GM18508 (cell line): ENCODE measurements around the gene TNFRSF11A.
A peak's percentile ranks its signal among the peaks of the same experiment; 100 is the strongest.

Experiments used
- ATAC-seq: cut with Tn5 transposase; IDR thresholded peaks from one replicate; pipeline ENCODE4 v1.9.1; 2021; ENCODE audit warnings: moderate number of reproducible peaks; ENCODE audit not compliant: insufficient read depth, unreplicated experiment

The TNFRSF11A gene

DNA sequence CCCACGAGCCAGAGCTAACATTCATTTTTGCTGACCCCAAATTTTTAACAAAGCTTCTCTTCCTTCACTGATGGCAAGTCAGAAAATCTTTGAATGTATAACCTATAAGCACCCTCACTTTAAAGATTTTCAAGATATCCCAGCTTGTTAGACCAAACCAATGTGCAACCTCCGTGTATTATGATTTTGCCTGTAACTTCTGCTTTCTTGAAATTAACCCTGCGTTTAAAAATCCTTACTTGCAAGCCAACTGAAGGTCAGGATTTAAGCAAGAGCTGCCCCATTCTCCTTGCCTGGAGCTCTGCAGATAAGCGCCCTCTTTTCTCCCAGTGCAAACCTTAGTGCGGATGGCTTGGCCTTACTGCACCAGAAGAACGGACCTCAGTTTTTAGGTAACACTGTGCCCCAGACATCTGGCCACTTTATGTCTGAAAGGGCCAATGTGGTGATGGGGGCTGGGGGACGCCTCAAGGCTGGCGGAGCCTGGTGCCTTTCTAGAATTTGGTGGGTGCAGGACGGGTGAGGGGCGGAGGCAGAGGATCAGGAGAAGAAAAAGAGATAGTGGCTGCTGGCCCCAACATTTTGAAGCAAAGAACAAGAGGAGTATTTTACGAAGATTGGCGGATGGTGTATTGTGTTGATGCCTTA lies 805 bp upstream of the TNFRSF11A start:
- no peak for ATAC-seq

DNA sequence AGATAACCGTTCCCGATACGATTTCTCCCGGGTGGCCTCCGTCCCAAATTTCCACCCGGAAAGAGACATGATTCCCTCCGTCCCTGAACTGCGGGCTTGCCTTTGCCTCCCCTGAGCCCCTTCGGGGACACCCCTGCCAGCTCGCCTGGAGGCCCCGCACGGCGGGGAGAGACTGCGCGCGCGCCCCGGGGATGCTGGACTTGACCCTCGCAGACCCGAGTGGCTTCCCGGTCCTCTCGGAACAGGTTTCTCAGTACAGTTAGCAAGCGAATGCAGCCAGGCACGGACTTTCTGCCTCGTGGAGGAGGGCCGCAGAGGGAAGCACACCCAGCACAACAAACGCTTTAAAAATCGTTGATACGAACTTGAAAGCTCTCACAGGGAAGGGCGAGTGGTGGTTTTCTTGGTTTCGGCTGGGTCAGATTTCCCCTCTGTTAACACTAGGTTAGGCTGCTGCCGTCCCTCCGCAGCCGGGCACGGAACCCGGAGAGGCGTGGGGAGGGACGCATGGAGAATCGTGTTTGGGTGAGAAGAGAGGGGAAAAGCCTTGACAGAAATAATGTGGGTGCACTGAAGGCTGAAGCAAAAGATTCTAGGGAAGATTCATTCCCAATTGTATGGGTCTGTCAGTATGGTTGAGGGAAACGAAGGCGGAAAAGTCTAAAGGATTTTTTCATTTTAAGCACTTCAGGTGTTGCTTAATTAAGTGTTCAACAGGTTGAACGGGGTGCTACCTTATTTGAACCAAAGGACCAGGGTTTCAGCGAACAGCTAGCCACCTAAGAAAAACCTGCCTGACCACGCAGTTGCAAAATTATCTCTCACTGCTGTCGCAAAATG lies 916 bp downstream of the TNFRSF11A start:
- no peak for ATAC-seq

DNA sequence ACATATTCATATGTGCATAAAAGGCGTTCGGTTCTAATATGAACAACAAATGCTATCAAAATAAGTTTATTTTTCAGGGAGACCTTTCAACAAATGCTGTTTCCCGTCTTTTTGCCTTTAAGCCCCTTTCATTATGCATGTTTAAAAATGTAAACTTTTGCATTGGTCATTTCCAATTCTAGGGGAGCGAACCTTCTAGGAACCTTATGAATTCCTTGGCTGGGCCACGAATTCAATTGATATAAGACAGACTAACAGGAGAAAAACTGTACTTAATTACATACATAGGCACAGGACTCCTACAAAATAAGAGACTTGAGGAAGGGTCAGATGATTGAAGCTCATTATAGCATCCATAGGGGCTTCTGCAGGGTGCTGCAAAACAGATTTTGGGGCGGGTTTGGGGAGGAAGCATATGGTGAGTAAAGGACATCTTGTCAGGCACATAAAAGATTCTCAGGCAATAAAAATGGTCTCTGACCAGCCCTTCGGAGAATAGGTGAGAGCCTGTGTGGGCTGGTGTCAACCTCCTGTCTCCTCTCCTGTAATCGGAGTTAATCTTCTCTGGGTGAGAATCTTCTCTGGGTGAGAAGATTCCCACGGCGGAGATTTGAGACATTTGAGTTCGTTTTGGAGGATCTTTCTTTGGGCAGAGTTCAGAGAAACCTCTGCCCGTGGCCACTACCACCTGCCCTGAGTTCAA lies 1.7 kb downstream of the TNFRSF11A start:
- no peak for ATAC-seq

- ATAC-seq, result no peak
Observed at GRCh38 chr18:62327977-62328376, 2.9 kb downstream of the TNFRSF11A start.

DNA sequence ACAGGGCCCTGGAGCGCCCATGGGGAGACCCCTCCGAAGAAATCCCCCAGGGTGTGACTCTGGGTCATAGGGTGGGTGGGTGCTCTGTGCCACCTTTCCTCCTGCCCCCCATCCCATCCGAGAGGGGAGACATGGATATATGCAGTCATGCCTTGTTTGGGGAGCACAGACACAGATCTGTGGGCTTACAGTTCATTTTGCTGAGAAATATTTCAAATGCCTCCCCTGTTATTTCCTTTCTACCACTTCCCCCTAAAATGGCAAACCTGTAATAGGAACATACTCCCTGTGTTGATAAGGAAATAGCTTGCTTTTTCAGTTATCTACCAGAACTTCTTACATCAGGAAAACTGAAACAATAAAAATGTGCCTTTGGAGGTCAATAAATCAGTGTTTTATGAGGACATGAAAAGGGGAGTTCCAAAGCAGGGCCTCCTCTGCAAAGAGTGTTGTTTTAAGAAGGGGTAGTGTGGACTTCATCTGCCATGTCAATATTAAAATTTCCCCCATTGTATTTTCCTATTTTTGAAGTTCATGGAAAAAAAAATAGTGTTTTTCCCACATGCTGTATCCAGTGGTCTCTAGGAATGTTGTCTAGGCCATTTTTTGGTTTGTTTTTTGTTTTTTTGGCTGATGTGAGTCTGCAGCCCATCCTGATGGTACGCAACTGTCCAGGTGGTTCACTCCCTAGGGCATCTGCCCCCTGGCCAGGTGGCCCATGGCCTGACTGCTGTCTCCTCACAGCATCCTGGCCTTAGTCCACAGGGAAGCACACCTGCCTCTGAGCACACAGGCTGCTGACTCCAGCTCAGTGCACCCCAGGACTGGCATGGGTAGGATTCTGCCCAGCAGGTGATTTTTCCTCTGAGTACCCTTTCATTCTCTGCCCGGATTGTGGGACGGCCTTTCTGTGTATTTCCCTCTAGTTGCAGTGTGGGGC lies 3.7 kb downstream of the TNFRSF11A start:
- no peak for ATAC-seq

GRCh38 chr18:62329691-62330454 lies 4.8 kb downstream of the TNFRSF11A start:
- peak; percentile 35 for ATAC-seq

- ATAC-seq, result no peak
Observed at GRCh38 chr18:62330650-62331049, 5.5 kb downstream of the TNFRSF11A start.

GRCh38 chr18:62331581-62332356 lies 6.7 kb downstream of the TNFRSF11A start:
- ATAC-seq, result no peak

DNA sequence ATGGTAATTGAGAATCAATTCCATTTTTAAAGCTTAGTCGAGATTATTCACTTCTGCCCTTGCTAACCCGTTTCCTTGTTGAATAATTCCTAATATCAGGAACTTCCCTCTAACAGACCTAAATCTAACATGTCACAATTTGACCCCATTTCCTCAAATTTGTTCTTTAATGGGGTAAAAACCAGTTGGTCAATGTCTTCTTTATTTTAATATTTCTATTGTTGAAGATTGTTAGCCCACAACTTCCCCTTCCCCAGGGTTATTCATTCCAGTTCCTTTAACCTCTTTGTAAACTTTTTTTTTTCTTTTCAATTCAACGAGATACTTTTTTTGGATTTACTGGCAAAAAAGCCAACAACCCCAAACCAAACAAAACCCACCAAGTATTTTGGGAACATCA lies 7.3 kb downstream of the TNFRSF11A start:
- no peak for ATAC-seq

DNA sequence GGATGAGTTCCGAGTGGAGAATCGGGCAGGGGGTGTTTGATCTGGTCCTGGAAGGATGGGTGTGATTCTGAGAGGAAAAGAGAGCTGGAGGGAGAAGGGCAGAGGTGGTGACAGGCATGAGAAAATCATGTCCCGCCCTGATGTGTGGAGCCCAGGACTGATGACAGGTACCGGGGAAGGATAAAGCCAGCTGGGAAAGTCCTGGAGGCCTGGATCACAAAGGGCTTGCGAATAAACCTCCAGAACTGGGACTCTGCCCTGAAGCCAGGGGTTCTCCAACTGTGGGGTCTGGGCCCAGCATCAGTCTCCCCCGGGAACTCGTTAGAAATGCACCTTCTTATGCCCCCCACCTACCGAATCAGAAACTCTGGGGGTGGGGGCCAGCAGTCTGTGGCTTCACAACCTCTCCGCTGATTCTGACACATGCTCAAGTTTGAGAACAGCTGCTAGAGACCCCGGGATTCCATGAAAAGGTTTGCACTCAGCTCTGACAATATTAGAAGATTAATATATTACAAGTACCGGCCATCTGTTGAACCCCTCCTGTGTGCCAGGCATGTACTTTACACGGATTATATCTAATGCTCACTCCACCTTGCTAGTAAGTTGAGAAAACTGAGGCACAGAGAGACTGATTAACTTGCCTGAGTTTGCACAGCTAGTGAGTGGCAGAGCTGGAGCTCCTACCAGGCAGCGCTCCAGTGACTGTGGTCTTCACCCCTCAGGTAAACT lies 8.0 kb downstream of the TNFRSF11A start:
- no peak for ATAC-seq

GRCh38 chr18:62334120-62334519 lies 9.0 kb downstream of the TNFRSF11A start:
- ATAC-seq, result no peak

DNA sequence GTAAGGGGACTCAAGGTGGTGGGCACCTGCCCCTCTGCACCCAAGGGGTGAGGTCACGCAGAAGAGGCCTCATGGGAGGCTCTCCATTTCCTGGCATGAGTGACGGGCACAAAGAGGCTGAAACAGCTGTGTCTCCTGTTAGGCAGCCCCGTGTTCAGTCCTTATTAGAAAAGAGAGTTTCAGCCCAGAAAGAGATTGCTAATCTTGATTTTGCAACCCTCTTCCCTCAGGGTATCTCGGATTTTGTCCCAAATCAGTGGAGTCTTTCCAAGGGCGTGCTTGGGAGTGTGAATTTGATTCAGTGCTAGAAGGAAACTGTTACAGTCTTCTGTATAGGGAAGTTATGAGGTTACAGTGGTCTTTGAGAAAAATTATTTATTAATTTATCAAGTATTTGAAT lies 10.4 kb downstream of the TNFRSF11A start:
- no peak for ATAC-seq

DNA sequence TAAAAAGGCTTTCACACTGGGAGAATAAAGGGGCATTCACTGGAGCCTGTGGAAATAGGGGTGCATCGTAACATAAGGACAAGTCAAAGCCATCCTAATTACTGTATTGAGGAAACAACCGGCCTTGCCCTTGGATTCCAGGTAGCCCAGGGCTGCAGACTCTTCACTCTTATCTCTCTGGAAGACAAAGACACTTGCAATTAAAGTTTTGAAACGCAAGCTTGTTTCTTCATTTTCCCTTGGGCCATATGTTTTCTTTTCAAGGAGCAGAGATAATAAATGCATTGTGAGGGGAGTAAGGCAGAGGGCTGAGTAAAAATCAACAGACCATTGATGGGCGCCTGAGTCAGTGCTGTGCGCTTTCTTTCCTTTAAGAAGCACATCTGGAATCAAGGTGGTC lies 11.5 kb downstream of the TNFRSF11A start:
- no peak for ATAC-seq

DNA sequence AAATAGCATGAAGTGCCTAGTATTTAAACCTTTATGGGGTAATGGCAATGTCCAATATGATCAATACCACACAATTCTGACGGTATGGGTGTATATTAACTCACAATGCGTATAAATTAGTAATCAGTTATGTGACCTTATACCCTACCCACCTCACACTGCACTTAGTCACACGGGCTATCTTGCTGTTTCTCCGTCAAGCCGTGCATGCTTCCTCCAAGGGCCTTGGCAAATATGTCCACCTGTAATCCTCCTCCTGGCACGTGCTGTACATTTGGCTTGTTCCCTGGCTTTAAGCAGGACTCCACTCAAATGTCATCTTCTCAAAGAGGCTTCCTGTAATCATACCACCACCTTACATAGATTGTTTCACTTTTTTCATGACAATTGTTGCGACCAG lies 12.2 kb downstream of the TNFRSF11A start:
- no peak for ATAC-seq

DNA sequence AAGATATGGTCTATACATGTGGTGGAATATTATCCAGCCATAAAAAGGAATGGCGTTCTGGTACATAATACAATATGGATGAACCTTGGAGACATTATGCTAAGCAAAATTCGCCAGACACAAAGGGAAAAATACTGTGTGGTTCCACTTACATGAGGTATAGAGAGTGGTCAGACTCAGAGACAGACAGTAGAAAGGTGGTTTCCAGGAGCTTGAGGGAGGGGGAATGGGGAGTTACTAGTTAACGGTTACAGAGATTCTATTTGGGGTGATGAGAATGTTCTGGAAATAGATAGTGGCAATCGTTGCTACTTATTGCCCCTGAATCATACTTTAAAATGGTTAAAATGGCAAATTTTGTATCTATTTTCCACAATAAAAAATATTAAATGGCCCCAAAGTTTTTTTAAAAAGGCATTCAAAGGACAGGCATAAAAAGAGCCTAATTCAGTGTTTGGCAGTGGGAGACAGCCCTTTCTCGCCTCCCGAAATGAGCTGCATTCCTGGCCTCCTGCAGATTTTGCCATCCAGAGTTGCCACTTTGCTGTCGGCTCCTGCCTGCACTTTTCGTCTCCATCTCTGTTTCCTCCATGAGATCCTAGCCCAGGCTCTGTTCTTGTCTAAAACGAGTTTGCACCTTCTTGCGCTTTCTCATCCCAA lies 13.5 kb downstream of the TNFRSF11A start:
- peak; percentile 47 for ATAC-seq

DNA sequence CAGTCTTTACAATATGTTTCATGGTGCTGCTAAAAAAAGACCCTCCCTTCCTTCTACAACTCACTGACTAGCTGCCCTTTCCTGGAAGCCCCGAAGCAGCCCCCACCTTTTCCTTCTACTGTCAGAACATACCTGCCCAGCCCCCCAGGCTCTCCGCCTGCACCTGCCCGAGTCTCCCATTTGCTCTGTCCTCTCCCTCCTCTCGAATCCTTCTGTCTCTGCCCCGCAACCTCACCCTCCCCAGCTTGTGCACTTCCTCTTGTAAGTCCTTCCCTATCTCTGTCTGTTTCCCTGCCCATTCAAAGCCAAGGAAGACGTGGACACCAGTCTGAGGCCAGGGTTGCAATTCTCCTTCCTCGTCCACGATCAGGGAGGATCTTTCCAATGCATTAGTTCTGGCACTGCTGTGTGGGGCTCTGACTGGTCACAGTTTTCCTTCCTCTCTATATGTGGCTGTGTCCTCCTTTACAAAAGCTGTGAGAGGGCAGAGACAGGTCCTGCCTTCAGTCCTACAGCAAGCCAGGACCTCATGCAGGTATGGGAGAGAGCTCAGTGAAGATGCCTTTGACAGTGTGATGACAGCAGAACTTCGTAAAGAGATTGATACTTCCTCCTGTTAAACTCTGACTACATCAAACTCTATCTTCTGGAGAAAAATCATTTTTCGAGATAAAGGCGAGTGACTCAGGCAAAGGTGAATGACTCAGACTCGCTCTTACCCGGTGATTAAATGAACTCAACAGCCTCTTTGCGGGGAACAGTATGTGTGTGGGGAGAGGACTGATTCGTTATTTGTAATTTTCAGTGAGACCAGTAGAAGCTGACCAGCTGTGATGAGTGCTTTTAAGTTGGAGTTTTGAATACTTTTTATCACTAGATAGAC lies 14.2 kb downstream of the TNFRSF11A start:
- no peak for ATAC-seq

- no peak for ATAC-seq
Observed at GRCh38 chr18:62340996-62341395, 15.9 kb downstream of the TNFRSF11A start.
